ENCODE results near the gene TRIO. TPM values are rescaled to one million over a fixed set of nuclear protein-coding genes. Genes with fewer than 3 reads are reported as not detected.

TRIO gene
- total RNA-seq, 3 donors from 2014 or later (not counting 1 experiment from before 2014, with no cell fraction given), result 84.6 to 136 (median 94.3) TPM

DNA sequence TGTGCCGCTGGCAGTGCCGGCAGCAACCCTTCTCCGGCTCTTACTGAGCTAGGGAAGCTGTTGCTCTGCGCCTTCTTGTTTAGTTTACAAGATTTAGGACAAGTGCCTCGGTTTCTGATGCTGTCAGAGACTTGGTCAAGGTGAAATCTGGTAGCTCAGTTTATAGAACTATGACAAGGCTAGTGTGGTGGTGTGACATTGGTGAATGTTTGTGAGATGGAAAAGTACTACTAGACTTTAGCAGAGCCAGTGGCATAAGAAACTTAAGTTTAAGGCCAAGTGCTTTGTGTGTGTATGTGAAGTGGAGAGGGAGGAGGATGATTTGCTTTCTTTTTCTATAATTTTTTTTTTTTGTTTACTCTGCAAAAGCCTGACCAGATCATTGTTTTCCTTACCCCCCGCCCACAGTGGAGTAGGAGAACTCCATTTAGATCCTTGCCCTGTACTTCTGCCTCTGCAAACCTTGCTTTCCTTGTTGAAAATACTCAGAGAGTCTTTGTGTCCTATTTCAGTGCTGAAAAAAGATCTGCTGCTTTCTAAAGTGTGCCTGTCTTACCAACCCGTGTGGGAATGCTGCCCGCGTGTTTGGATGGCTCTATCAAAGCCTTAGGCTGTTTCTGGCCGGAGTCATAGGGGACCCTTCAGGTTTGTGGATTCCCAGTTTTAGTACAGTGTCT lies 75.9 kb downstream of the TRIO start:
- no peak overlapping the region for H3K4me3 Mint-ChIP-seq
- DNase-seq (no peak), ATAC-seq (peak in 1 of 3 donors; percentile 14)
- H3K4me1 Mint-ChIP-seq, result peaks cover 48 to 76% of the 10 kb centered on the region in 2 donors
- H3K9me3 Mint-ChIP-seq, result peaks cover 0 to 2% of the 10 kb centered on the region in 2 donors
- Histone ChIP-seq H3K4me1 (ENCODE audit: control insufficient read depth, insufficient read depth, low read length) (peaks cover 30% of the 10 kb centered on the region), H3K9me3 (ENCODE audit: control insufficient read depth, insufficient read depth, low read length) (no peaks in the 10 kb centered on the region), H3K27me3 (ENCODE audit: control insufficient read depth, insufficient read depth, low read length) (no peaks in the 10 kb centered on the region), H3K36me3 (ENCODE audit: control insufficient read depth, insufficient read depth, low read length) (no peaks in the 10 kb centered on the region), H3K4me3 (ENCODE audit: low read length) (no peak overlapping the region), H3K27ac (ENCODE audit: low read length) (no peak overlapping the region)
- no peaks in the 10 kb centered on the region for H3K27me3 Mint-ChIP-seq (ENCODE audit: low read depth in 2 of 2)
- WGBS (ENCODE audit: insufficient coverage), result 93% methylated on average over 10 of the region's 10 CpGs
- H3K27ac Mint-ChIP-seq, result peak overlapping the region; percentile 50 to 80
- TF ChIP-seq, protein P1, sequence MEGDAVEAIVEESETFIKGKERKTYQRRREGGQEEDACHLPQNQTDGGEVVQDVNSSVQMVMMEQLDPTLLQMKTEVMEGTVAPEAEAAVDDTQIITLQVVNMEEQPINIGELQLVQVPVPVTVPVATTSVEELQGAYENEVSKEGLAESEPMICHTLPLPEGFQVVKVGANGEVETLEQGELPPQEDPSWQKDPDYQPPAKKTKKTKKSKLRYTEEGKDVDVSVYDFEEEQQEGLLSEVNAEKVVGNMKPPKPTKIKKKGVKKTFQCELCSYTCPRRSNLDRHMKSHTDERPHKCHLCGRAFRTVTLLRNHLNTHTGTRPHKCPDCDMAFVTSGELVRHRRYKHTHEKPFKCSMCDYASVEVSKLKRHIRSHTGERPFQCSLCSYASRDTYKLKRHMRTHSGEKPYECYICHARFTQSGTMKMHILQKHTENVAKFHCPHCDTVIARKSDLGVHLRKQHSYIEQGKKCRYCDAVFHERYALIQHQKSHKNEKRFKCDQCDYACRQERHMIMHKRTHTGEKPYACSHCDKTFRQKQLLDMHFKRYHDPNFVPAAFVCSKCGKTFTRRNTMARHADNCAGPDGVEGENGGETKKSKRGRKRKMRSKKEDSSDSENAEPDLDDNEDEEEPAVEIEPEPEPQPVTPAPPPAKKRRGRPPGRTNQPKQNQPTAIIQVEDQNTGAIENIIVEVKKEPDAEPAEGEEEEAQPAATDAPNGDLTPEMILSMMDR (IDR thresholded peaks at IDR 0.05), result no peak
- no peaks in the 10 kb centered on the region for H3K36me3 Mint-ChIP-seq
- intact Hi-C loops (cut with micrococcal nuclease), result no loop called here

DNA sequence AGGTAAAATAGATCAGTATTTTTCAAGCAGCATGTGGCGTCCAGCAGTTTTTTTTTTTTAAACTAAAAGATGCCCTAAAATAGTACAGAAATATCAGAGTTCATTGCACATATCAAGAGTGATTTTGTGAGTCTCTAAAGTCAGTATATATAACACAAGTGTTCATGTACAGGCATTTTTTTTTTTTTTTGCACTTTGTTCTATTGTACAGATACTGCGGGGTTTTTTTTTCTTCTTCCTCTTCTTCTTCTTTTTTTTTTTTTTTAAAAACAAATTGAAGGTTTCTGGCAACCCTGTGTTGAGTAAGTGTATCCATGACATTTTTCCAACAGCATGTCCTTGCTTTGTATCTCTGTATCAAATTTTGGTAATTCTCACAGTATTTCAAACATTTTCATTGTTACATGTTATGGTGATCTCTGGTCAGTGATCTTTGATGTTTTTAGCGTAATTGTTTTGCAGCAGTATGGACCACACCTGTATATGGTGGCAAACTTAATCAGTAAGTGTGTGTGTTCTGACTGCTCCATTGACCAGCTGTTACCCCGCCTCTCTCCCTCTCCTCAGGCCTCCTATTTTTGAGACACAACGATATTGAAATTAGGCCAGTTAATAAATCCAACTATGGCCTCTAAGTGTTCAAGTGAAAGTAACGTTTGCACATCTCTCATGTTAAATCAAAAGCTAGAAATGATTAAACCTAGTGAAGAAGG lies 76.8 kb downstream of the TRIO start:
- Mint-ChIP-seq H3K4me3 (no peak overlapping the region), H3K36me3 (no peaks in the 10 kb centered on the region), H3K27ac (peak overlapping the region; percentile 50 to 80), H3K27me3 (ENCODE audit: low read depth in 2 of 2) (no peaks in the 10 kb centered on the region), H3K9me3 (peaks cover 0 to 2% of the 10 kb centered on the region in 2 donors), H3K4me1 (peaks cover 51 to 84% of the 10 kb centered on the region in 2 donors)
- Histone ChIP-seq H3K9me3 (ENCODE audit: control insufficient read depth, insufficient read depth, low read length) (no peaks in the 10 kb centered on the region), H3K36me3 (ENCODE audit: control insufficient read depth, insufficient read depth, low read length) (no peaks in the 10 kb centered on the region), H3K4me3 (ENCODE audit: low read length) (no peak overlapping the region), H3K4me1 (ENCODE audit: control insufficient read depth, insufficient read depth, low read length) (peaks cover 28% of the 10 kb centered on the region), H3K27ac (ENCODE audit: low read length) (no peak overlapping the region), H3K27me3 (ENCODE audit: control insufficient read depth, insufficient read depth, low read length) (no peaks in the 10 kb centered on the region)
- ATAC-seq (no peak), DNase-seq (no peak)
- 86% methylated on average over 4 of the region's 6 CpGs for WGBS (ENCODE audit: insufficient coverage)
- TF ChIP-seq, protein P1 (IDR thresholded peaks at IDR 0.05), result no peak
- intact Hi-C loops (cut with micrococcal nuclease), result loop anchor here (5.0 kb wide), 1 partner anchor 37 kb away; no protein-coding TSS in a partner anchor

DNA sequence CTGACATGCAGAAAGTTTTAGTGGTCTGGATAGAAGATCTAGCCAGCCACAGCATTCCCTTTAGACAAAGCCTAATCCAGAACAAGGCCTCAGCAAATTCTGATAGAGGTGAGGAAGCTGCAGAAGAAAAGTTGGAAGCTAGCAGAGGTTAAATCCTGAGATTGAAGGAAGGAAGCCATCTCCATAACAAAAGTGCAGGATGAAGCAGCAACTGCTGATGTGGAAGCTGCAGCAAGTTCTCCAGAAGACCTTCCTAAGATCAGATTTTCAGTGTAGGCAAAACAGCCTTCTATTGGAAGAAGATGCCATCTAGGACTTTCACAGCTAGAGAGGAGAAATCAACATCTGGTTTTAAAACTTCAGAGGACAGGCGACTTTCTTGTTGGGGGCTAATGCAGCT lies 77.5 kb downstream of the TRIO start:
- WGBS (ENCODE audit: insufficient coverage), result 76% methylated on average over 1 of the region's 1 CpG
- ATAC-seq, result no peak
- no peaks in the 10 kb centered on the region for H3K9me3 ChIP-seq (ENCODE audit: control insufficient read depth, insufficient read depth, low read length)
- H3K27me3 Mint-ChIP-seq (ENCODE audit: low read depth in 2 of 2), result no peaks in the 10 kb centered on the region
- no peaks in the 10 kb centered on the region for H3K36me3 ChIP-seq (ENCODE audit: control insufficient read depth, insufficient read depth, low read length)
- H3K36me3 Mint-ChIP-seq, result no peaks in the 10 kb centered on the region
- TF ChIP-seq, protein P1 (IDR thresholded peaks at IDR 0.05), result no peak
- no peak for DNase-seq
- H3K27ac Mint-ChIP-seq, result peak overlapping the region in 1 of 2 donors; percentile 80
- intact Hi-C loops (cut with micrococcal nuclease), result loop anchor here (5.0 kb wide), 1 partner anchor 37 kb away; no protein-coding TSS in a partner anchor
- no peak overlapping the region for H3K4me3 Mint-ChIP-seq
- no peak overlapping the region for H3K27ac ChIP-seq (ENCODE audit: low read length)
- no peaks in the 10 kb centered on the region for H3K27me3 ChIP-seq (ENCODE audit: control insufficient read depth, insufficient read depth, low read length)
- no peak overlapping the region for H3K4me3 ChIP-seq (ENCODE audit: low read length)
- H3K4me1 ChIP-seq (ENCODE audit: control insufficient read depth, insufficient read depth, low read length), result peaks cover 28% of the 10 kb centered on the region
- peaks cover 0 to 2% of the 10 kb centered on the region in 2 donors for H3K9me3 Mint-ChIP-seq
- H3K4me1 Mint-ChIP-seq, result peaks cover 54 to 89% of the 10 kb centered on the region in 2 donors
